ENCODE data around the gene ACE. TPM values are rescaled to one million over a fixed set of nuclear protein-coding genes. Genes with fewer than 3 reads are reported as not detected.

The ACE gene
- total RNA-seq, 1 experiment from 2014 or later, result 4.5 TPM

GRCh38 chr17:63537001-63537400 lies 60.1 kb downstream of the ACE start:
- no peaks in the 10 kb centered on the region for H3K4me1 ChIP-seq (ENCODE audit: control insufficient read depth, insufficient read depth, low read length)
- in situ Hi-C loops (cut with HindIII; ENCODE audit: low pct_unique_long_range_greater_than_20kb, low sequenced_read_pairs) (no loop called here), intact Hi-C loops (cut with micrococcal nuclease; ENCODE audit: unreplicated experiment) (no loop called here)
- H3K27ac ChIP-seq (ENCODE audit: low read length), result no peak overlapping the region
- no TSS peak for BruUV-seq (replicated peaks)
- no peak for ATAC-seq
- no peak for DNase-seq (ENCODE audit: low read depth, low spot score)
- no peaks in the 10 kb centered on the region for H3K9me3 ChIP-seq (ENCODE audit: control insufficient read depth, insufficient read depth, low read depth, low read length)
- POLR2A ChIA-PET, result no interaction called here
- TF ChIP-seq CTCF (IDR thresholded peaks at IDR 0.05) (no peak), POLR2AphosphoS5 (IDR thresholded peaks at IDR 0.05; ENCODE audit: low read depth, low read length) (no peak), SIN3A (IDR thresholded peaks at IDR 0.05; ENCODE audit: borderline replicate concordance, insufficient read depth, low read depth, low read length) (no peak), TCF7L2 (IDR thresholded peaks at IDR 0.05; ENCODE audit: low read depth, low read length) (no peak), REST (IDR thresholded peaks at IDR 0.05; ENCODE audit: insufficient read depth in 1 of 2, low read depth in 2 of 2, low read length in 1 of 2) (no peak)
- H3K36me3 ChIP-seq (ENCODE audit: control insufficient read depth, insufficient read depth, low read length), result no peaks in the 10 kb centered on the region
- no peaks in the 10 kb centered on the region for H3K27me3 ChIP-seq (ENCODE audit: control insufficient read depth, insufficient read depth, low read length)
- CTCF ChIA-PET, result no interaction called here
- H3K4me3 ChIP-seq (ENCODE audit: low read depth in 2 of 2, low read length in 2 of 2), result no peak overlapping the region

GRCh38 chr17:63537991-63538692 lies 61.3 kb downstream of the ACE start:
- ChIA-PET CTCF (no interaction called here), POLR2A (no interaction called here)
- ATAC-seq, result peak; percentile 64
- H3K27me3 ChIP-seq (ENCODE audit: control insufficient read depth, insufficient read depth, low read length), result no peaks in the 10 kb centered on the region
- in situ Hi-C loops (cut with HindIII; ENCODE audit: low pct_unique_long_range_greater_than_20kb, low sequenced_read_pairs) (no loop called here), intact Hi-C loops (cut with micrococcal nuclease; ENCODE audit: unreplicated experiment) (no loop called here)
- no peaks in the 10 kb centered on the region for H3K9me3 ChIP-seq (ENCODE audit: control insufficient read depth, insufficient read depth, low read depth, low read length)
- BruUV-seq (replicated peaks), result no TSS peak
- no peaks in the 10 kb centered on the region for H3K36me3 ChIP-seq (ENCODE audit: control insufficient read depth, insufficient read depth, low read length)
- peak overlapping the region; percentile 21 to 48 for H3K4me3 ChIP-seq (ENCODE audit: low read depth in 2 of 2, low read length in 2 of 2)
- no peaks in the 10 kb centered on the region for H3K4me1 ChIP-seq (ENCODE audit: control insufficient read depth, insufficient read depth, low read length)
- H3K27ac ChIP-seq (ENCODE audit: low read length), result no peak overlapping the region
- TF ChIP-seq CTCF (IDR thresholded peaks at IDR 0.05) (no peak), TCF7L2 (IDR thresholded peaks at IDR 0.05; ENCODE audit: low read depth, low read length) (no peak)
- DNase-seq (ENCODE audit: low read depth, low spot score), result no peak
